ENCODE results near the gene SETBP1.

The SETBP1 gene

DNA sequence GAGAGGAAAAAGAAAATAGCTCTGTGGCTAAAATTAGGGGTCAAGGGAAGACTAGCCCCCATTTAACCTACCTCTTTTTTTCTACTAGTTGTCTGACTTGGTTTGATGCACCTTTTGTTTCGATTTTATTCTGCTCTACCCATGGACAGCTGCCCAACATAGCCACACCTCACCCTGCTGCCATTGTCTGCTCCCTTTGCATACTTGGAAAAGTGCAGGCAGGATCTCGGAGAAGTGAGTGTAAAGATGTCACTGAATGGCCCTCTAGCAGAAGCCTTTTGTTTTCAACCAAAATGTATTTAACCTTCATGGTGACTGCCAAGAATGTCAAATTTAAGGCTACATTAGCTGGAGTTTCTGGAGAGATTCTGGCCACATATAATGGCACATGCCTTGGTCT lies 62.9 kb downstream of the SETBP1 start:
- Histone ChIP-seq H3K27me3 (ENCODE audit: insufficient read depth, insufficient read length) (no peaks in the 10 kb centered on the region), H3K4me3 (ENCODE audit: insufficient read length, low read depth) (no peak overlapping the region), H3K9me3 (ENCODE audit: insufficient read depth, low read length) (no peaks in the 10 kb centered on the region), H3K36me3 (ENCODE audit: insufficient read depth, insufficient read length, low read length) (peaks cover 2% of the 10 kb centered on the region), H3K9ac (ENCODE audit: insufficient read length, low read depth) (no peak overlapping the region), H3K4me1 (ENCODE audit: insufficient read depth, insufficient read length) (peaks cover 7% of the 10 kb centered on the region)
- TF ChIP-seq SUZ12 (IDR thresholded peaks at IDR 0.05; ENCODE audit: extremely low read depth, insufficient read depth, insufficient read length) (no peak), ZNF274 (IDR thresholded peaks at IDR 0.05; ENCODE audit: low read depth, low read length) (no peak), YY1 (IDR thresholded peaks at IDR 0.05; ENCODE audit: insufficient read depth, insufficient read length) (no peak)
- DNase-seq (ENCODE audit: low read depth, low spot score) = no peak

DNA sequence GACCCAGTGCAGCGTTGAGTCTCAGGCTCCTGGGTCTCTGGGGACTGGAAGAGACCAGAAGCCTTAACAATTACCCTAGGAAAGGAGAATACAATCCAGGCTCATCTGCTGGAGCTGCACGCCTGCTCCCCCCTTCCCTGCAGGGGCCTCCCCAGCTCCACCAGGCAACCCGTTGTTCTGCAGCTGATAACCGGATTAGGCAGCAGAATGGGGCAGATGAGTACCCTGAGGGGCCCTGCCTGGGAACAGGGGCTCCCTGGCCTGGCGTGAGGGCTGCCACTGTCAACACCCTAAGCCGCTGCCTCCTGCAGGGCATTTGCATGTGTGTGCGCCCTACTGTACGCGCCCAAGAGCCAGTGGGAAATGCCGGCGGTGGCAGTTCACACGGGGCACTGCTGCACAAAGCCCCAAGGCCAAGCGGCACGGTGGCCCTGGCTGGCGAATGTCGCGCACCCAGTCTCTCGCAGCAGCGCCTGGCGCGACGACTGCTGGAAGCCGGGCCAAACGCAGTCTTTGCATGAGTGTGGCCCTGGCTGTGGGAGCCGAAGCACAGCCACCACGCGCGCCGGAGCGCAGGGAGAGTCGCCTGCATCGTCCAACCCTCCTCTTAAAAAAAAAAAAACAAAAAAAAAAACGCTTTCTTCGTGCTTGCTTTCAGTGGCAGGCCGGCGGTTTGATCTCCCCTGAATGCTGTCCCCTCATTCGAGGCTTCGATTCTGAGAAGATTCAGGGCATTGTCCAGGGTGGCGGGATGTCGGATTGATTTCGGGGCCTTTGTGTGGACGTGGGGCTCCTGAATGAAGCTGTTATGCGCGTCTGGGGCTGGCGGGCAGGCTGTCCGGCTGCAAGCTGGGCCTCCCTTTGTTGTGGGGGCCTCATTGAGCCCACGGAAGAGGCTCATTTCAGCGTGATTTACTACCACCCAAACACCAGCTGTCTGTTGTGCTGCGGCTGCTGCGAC lies 63.8 kb downstream of the SETBP1 start:
- Histone ChIP-seq H3K36me3 (ENCODE audit: insufficient read depth, insufficient read length, low read length) (peaks cover 2% of the 10 kb centered on the region), H3K4me3 (ENCODE audit: insufficient read length, low read depth) (no peak overlapping the region), H3K9me3 (ENCODE audit: insufficient read depth, low read length) (no peaks in the 10 kb centered on the region), H3K27me3 (ENCODE audit: insufficient read depth, insufficient read length) (no peaks in the 10 kb centered on the region), H3K4me1 (ENCODE audit: insufficient read depth, insufficient read length) (peaks cover 7% of the 10 kb centered on the region), H3K9ac (ENCODE audit: insufficient read length, low read depth) (no peak overlapping the region)
- no peak for TF ChIP-seq ZNF274 (IDR thresholded peaks at IDR 0.05; ENCODE audit: low read depth, low read length)
- no peak for TF ChIP-seq SUZ12 (IDR thresholded peaks at IDR 0.05; ENCODE audit: extremely low read depth, insufficient read depth, insufficient read length)
- TF ChIP-seq YY1 (IDR thresholded peaks at IDR 0.05; ENCODE audit: insufficient read depth, insufficient read length) = no peak
- DNase-seq (ENCODE audit: low read depth, low spot score) = no peak

DNA sequence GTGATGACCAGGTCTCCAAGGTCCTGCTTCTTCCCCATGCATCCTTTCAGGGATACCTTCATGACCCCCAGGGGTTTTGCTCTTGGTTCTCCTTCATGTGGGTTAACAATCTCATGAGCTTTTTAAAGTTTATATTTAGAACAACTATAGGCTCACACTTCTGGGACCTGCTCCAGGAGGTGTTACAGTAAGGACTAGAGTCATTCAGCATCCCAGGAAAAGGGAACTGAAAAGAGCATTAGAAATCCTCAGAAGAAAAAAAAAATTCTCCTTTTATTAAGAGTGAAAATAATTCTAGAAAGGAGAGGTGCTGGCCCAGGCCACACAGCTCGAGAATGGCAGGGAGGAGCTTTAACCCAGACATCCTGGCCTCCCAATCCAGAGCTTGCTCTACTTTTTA lies 66.5 kb downstream of the SETBP1 start:
- Histone ChIP-seq H3K27me3 (ENCODE audit: insufficient read depth, insufficient read length) (no peaks in the 10 kb centered on the region), H3K9me3 (ENCODE audit: insufficient read depth, low read length) (no peaks in the 10 kb centered on the region), H3K9ac (ENCODE audit: insufficient read length, low read depth) (no peak overlapping the region), H3K4me1 (ENCODE audit: insufficient read depth, insufficient read length) (peaks cover 7% of the 10 kb centered on the region), H3K4me3 (ENCODE audit: insufficient read length, low read depth) (no peak overlapping the region), H3K36me3 (ENCODE audit: insufficient read depth, insufficient read length, low read length) (no peaks in the 10 kb centered on the region)
- no peak for DNase-seq (ENCODE audit: low read depth, low spot score)
- TF ChIP-seq SUZ12 (IDR thresholded peaks at IDR 0.05; ENCODE audit: extremely low read depth, insufficient read depth, insufficient read length) (no peak), YY1 (IDR thresholded peaks at IDR 0.05; ENCODE audit: insufficient read depth, insufficient read length) (no peak), ZNF274 (IDR thresholded peaks at IDR 0.05; ENCODE audit: low read depth, low read length) (no peak)

DNA sequence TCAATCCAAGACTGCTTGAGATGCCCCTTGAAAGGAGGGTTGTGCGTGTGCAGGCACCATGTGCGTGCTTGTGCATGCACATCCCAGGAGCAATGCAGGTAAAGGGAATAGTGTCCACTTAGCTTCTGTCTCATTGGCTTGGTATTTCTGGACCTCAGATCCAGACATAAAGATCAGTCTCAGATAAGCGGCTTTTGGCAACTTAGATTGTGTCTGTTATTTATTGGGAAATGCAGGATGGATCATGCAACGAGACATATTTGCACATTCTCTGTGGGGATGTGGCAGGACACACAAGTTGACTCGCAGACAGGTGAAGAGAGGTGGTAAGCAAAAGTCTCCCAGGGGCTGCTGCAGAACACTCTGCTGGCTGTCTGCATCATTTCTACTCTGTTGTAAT lies 67.9 kb downstream of the SETBP1 start:
- H3K4me3 ChIP-seq (ENCODE audit: insufficient read length, low read depth) = no peak overlapping the region
- no peak for DNase-seq (ENCODE audit: low read depth, low spot score)
- H3K9me3 ChIP-seq (ENCODE audit: insufficient read depth, low read length) = no peaks in the 10 kb centered on the region
- H3K9ac ChIP-seq (ENCODE audit: insufficient read length, low read depth) = no peak overlapping the region
- H3K27me3 ChIP-seq (ENCODE audit: insufficient read depth, insufficient read length) = no peaks in the 10 kb centered on the region
- no peak for TF ChIP-seq SUZ12 (IDR thresholded peaks at IDR 0.05; ENCODE audit: extremely low read depth, insufficient read depth, insufficient read length)
- no peak for TF ChIP-seq YY1 (IDR thresholded peaks at IDR 0.05; ENCODE audit: insufficient read depth, insufficient read length)
- TF ChIP-seq ZNF274 (IDR thresholded peaks at IDR 0.05; ENCODE audit: low read depth, low read length) = no peak
- no peaks in the 10 kb centered on the region for H3K36me3 ChIP-seq (ENCODE audit: insufficient read depth, insufficient read length, low read length)
- peaks cover 7% of the 10 kb centered on the region for H3K4me1 ChIP-seq (ENCODE audit: insufficient read depth, insufficient read length)

DNA sequence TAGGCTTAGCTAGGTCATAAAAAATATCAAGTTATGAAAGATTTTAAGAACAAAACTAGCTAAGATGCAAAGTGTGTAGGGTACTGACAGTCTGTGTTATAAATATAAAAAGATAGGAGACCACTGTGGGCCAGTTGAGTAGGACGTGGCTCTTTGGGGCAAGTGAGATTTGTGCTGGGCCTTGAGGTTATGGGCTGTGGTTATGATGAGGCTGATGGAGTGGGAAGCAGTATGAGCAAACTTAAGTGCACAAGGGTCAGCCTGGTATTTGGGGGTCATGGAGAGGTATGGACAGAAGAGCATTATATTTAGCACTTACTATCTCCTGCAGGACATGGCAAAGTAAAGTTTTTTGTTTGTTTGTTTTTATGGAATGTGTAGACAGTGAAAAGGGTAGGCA lies 70.1 kb downstream of the SETBP1 start:
- Histone ChIP-seq H3K9ac (ENCODE audit: insufficient read length, low read depth) (no peak overlapping the region), H3K36me3 (ENCODE audit: insufficient read depth, insufficient read length, low read length) (no peaks in the 10 kb centered on the region), H3K9me3 (ENCODE audit: insufficient read depth, low read length) (no peaks in the 10 kb centered on the region), H3K27me3 (ENCODE audit: insufficient read depth, insufficient read length) (no peaks in the 10 kb centered on the region), H3K4me3 (ENCODE audit: insufficient read length, low read depth) (no peak overlapping the region), H3K4me1 (ENCODE audit: insufficient read depth, insufficient read length) (no peaks in the 10 kb centered on the region)
- TF ChIP-seq ZNF274 (IDR thresholded peaks at IDR 0.05; ENCODE audit: low read depth, low read length) (no peak), YY1 (IDR thresholded peaks at IDR 0.05; ENCODE audit: insufficient read depth, insufficient read length) (no peak), SUZ12 (IDR thresholded peaks at IDR 0.05; ENCODE audit: extremely low read depth, insufficient read depth, insufficient read length) (no peak)
- no peak for DNase-seq (ENCODE audit: low read depth, low spot score)

DNA sequence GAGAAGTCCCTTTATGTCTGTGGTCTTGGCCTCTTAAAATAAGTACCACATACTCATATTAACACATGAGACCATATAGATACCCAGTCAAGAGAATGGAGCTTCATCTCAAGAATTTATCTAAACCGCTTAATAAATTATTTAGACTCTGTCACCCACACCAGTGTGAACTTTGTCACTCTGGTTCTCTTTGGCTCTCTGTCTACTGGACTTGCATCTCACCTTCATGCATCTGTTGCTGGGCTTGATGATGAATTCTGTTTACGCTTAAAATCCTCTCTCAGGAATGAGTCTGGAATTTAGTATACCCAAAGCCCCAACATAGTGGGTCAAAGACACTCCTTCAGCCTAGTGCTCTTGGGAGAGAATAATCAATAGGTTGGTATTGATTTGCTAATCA lies 73.9 kb downstream of the SETBP1 start:
- Histone ChIP-seq H3K9ac (ENCODE audit: insufficient read length, low read depth) (no peak overlapping the region), H3K4me3 (ENCODE audit: insufficient read length, low read depth) (no peak overlapping the region), H3K9me3 (ENCODE audit: insufficient read depth, low read length) (no peaks in the 10 kb centered on the region), H3K27me3 (ENCODE audit: insufficient read depth, insufficient read length) (no peaks in the 10 kb centered on the region), H3K4me1 (ENCODE audit: insufficient read depth, insufficient read length) (peaks cover 2% of the 10 kb centered on the region), H3K36me3 (ENCODE audit: insufficient read depth, insufficient read length, low read length) (no peaks in the 10 kb centered on the region)
- TF ChIP-seq ZNF274 (IDR thresholded peaks at IDR 0.05; ENCODE audit: low read depth, low read length) (no peak), SUZ12 (IDR thresholded peaks at IDR 0.05; ENCODE audit: extremely low read depth, insufficient read depth, insufficient read length) (no peak), YY1 (IDR thresholded peaks at IDR 0.05; ENCODE audit: insufficient read depth, insufficient read length) (no peak)
- DNase-seq (ENCODE audit: low read depth, low spot score) = no peak

DNA sequence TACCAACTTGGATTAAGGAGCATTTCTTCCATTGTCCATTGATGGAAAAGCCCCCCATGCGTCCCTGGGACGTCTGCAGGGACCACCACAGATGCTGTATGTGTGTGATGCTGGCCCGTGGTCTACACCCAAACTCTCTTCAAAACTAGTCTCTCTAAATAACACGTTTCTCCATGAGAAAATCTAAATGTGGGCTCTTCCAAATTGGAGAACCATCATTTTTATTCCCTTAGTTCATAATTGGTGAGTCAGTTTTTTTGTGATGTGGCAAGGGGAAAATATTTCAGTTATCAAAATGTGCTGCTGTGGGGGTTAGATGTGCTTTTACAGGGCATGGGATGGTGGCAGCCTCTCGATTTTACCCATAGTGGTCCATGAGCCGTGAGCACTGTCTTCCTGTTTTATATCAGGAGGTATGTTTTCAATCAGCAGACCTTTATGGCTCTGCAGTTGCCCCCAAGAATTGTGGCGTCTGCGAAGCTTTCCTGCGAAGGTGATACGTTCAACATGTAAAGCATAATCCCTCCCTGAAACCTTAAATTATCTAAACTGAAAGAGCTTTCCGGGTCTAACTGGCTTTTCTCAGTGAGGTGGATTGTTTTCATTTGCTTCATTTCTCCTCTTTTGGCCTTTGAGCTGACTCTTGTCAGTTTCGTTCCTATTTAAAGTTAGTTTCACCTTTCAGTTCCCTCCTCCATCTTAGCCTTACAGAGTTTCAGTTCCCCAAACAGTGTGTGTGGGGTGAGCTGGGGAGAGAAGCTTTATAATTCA lies 78.4 kb downstream of the SETBP1 start:
- DNase-seq (ENCODE audit: low read depth, low spot score) = no peak
- Histone ChIP-seq H3K9ac (ENCODE audit: insufficient read length, low read depth) (no peak overlapping the region), H3K4me1 (ENCODE audit: insufficient read depth, insufficient read length) (peaks cover 2% of the 10 kb centered on the region), H3K9me3 (ENCODE audit: insufficient read depth, low read length) (no peaks in the 10 kb centered on the region), H3K27me3 (ENCODE audit: insufficient read depth, insufficient read length) (no peaks in the 10 kb centered on the region), H3K36me3 (ENCODE audit: insufficient read depth, insufficient read length, low read length) (no peaks in the 10 kb centered on the region), H3K4me3 (ENCODE audit: insufficient read length, low read depth) (no peak overlapping the region)
- TF ChIP-seq ZNF274 (IDR thresholded peaks at IDR 0.05; ENCODE audit: low read depth, low read length) (no peak), SUZ12 (IDR thresholded peaks at IDR 0.05; ENCODE audit: extremely low read depth, insufficient read depth, insufficient read length) (no peak), YY1 (IDR thresholded peaks at IDR 0.05; ENCODE audit: insufficient read depth, insufficient read length) (no peak)
